OCI-LY7 (cell line): ENCODE data around the gene SYNPO2L. TPM values are rescaled to one million over a fixed set of nuclear protein-coding genes. Genes with fewer than 3 reads are reported as not detected.
"Not testable (repeated sequence)": the region's sequence is repeated elsewhere in the genome, so short reads cannot be mapped to it uniquely, and the experiment has no call there.

Experiments
- BruUV-seq: library from RNA; stranded (reverse); fragments of 400-500 nt; replicated peaks from 2 replicates; lab custom pipeline; 2021; lab: Mats Ljungman, UMichigan
- CTCF ChIA-PET: fragments of 300-600 bp; sonication (Branson Sonifier 250); formaldehyde crosslinking; loops from one replicate; lab custom pipeline; 2022; ENCODE audit warnings: antibody characterized with exemption; ENCODE audit not compliant: unreplicated experiment; lab: Charles Lee
- POLR2A ChIA-PET: fragments of 300-600 bp; sonication (Branson Sonifier 250); formaldehyde crosslinking; loops from one replicate; lab custom pipeline; 2022; ENCODE audit warnings: antibody characterized with exemption; lab: Charles Lee
- DNase-seq: peaks from one replicate; pipeline ENCODE4 v3.0.0-alpha.2; 2015; ENCODE audit warnings: low spot score
- H2AFZ ChIP-seq: fragments of 200-600 bp; sonication (generic), shearing (Covaris generic); 2 replicates; pipeline ENCODE4 v1.6.1; 2014; ENCODE audit warnings: mild to moderate bottlenecking, antibody characterized with exemption, low read length, moderate library complexity
- H3K27ac ChIP-seq: fragments of 200-600 bp; sonication (generic); 2 replicates; pipeline ENCODE4 v1.5.1; 2014; ENCODE audit warnings: mixed run types, low read depth, mild to moderate bottlenecking, moderate library complexity, low read length, inconsistent platforms; ENCODE audit not compliant: poor library complexity, severe bottlenecking
- H3K36me3 ChIP-seq: fragments of 200-600 bp; sonication (generic); 2 replicates; pipeline ENCODE4 v1.6.1; 2014; ENCODE audit warnings: mild to moderate bottlenecking, antibody characterized with exemption, low read length, moderate library complexity, mixed read lengths; ENCODE audit not compliant: insufficient read depth
- H3K4me1 ChIP-seq: fragments of 200-600 bp; sonication (generic); 2 replicates; pipeline ENCODE4 v1.5.1; 2014; ENCODE audit warnings: mild to moderate bottlenecking, low read length; ENCODE audit not compliant: insufficient read depth, poor library complexity, severe bottlenecking
- H3K4me2 ChIP-seq: fragments of 200-600 bp; sonication (generic); 2 replicates; pipeline ENCODE4 v1.6.1; 2014; ENCODE audit warnings: mild to moderate bottlenecking, low read length
- H3K4me3 ChIP-seq: fragments of 200-600 bp; sonication (generic); 2 replicates; pipeline ENCODE4 v1.5.1; 2014; ENCODE audit warnings: mild to moderate bottlenecking, low read depth, low read length; ENCODE audit not compliant: poor library complexity, severe bottlenecking
- H3K79me2 ChIP-seq: fragments of 200-600 bp; sonication (generic); 2 replicates; pipeline ENCODE4 v1.6.1; 2016; ENCODE audit warnings: low read depth, mild to moderate bottlenecking, low read length, moderate library complexity, mixed read lengths; ENCODE audit not compliant: insufficient read depth
- H3K9me2 ChIP-seq: fragments of 200-600 bp; sonication (generic); 2 replicates; pipeline ENCODE4 v1.6.1; 2016; ENCODE audit warnings: mild to moderate bottlenecking, low read length, mixed read lengths; ENCODE audit not compliant: insufficient read depth
- H3K9me3 ChIP-seq: fragments of 200-600 bp; sonication (generic); 2 replicates; pipeline ENCODE4 v1.6.1; 2014; ENCODE audit warnings: mild to moderate bottlenecking, mixed run types, low read length, mixed read lengths
- H4K20me1 ChIP-seq: fragments of 200-600 bp; sonication (generic); 2 replicates; pipeline ENCODE4 v1.6.1; 2014; ENCODE audit warnings: mild to moderate bottlenecking, antibody characterized with exemption, low read length, moderate library complexity, mixed read lengths; ENCODE audit not compliant: insufficient read depth
- intact Hi-C: fragments of 100-400 bp; cut with micrococcal nuclease; formaldehyde crosslinking; loops from one replicate; pipeline ENCODE4 v1.10.0; 2022; ENCODE audit not compliant: unreplicated experiment
- total RNA-seq, 2 experiments: library from RNA; depleted of rRNA in 1 of 2; stranded (reverse); fragments of >200 nt in 1 of 2; shearing (Covaris generic) in 1 of 2; gene quantifications; 2 replicates each; pipeline ENCODE4 v1.2.3, GENCODE V29; 2014 to 2022

SYNPO2L gene
- total RNA-seq, 2 experiments from 2014 or later = not detected

GRCh38 chr10:73690755-73691154, 34.9 kb upstream of the SYNPO2L start:
- H3K79me2 ChIP-seq, BruUV-seq, POLR2A ChIA-PET, CTCF ChIA-PET, H3K4me2 ChIP-seq, H3K4me1 ChIP-seq, H3K4me3 ChIP-seq, intact Hi-C loops, DNase-seq, H3K9me3 ChIP-seq, H3K9me2 ChIP-seq, H3K36me3 ChIP-seq, H3K27ac ChIP-seq, H4K20me1 ChIP-seq, H2AFZ ChIP-seq: not testable (repeated sequence)

GRCh38 chr10:73689596-73689995, 33.8 kb upstream of the SYNPO2L start:
- CTCF ChIA-PET, H3K27ac ChIP-seq, H4K20me1 ChIP-seq, BruUV-seq, H3K79me2 ChIP-seq, H2AFZ ChIP-seq, POLR2A ChIA-PET, DNase-seq, H3K4me2 ChIP-seq, H3K4me1 ChIP-seq, H3K36me3 ChIP-seq, H3K4me3 ChIP-seq, H3K9me3 ChIP-seq, H3K9me2 ChIP-seq, intact Hi-C loops: not testable (repeated sequence)

GRCh38 chr10:73687641-73688040, 31.8 kb upstream of the SYNPO2L start:
- H3K27ac ChIP-seq, POLR2A ChIA-PET, H3K9me2 ChIP-seq, DNase-seq, H3K9me3 ChIP-seq, H3K79me2 ChIP-seq, H3K36me3 ChIP-seq, H2AFZ ChIP-seq, intact Hi-C loops, CTCF ChIA-PET, H3K4me1 ChIP-seq, H3K4me2 ChIP-seq, BruUV-seq, H3K4me3 ChIP-seq, H4K20me1 ChIP-seq: not testable (repeated sequence)

GRCh38 chr10:73674546-73674945, 18.7 kb upstream of the SYNPO2L start:
- CTCF ChIA-PET, H2AFZ ChIP-seq, DNase-seq, H3K9me2 ChIP-seq, H3K4me2 ChIP-seq, H3K27ac ChIP-seq, H3K4me3 ChIP-seq, H3K36me3 ChIP-seq, POLR2A ChIA-PET, H3K79me2 ChIP-seq, H4K20me1 ChIP-seq, H3K9me3 ChIP-seq, intact Hi-C loops, BruUV-seq, H3K4me1 ChIP-seq: not testable (repeated sequence)

- DNase-seq, H4K20me1 ChIP-seq, CTCF ChIA-PET, H3K4me3 ChIP-seq, H3K27ac ChIP-seq, POLR2A ChIA-PET, H3K9me3 ChIP-seq, H2AFZ ChIP-seq, H3K4me1 ChIP-seq, H3K9me2 ChIP-seq, H3K36me3 ChIP-seq, H3K4me2 ChIP-seq, intact Hi-C loops, H3K79me2 ChIP-seq, BruUV-seq: not testable (repeated sequence)
Observed at GRCh38 chr10:73668378-73668777, 12.5 kb upstream of the SYNPO2L start.

GRCh38 chr10:73666153-73666809, 10.5 kb upstream of the SYNPO2L start:
- DNase-seq, H3K9me2 ChIP-seq, H3K4me1 ChIP-seq, H3K9me3 ChIP-seq, POLR2A ChIA-PET, H4K20me1 ChIP-seq, H2AFZ ChIP-seq, CTCF ChIA-PET, H3K4me2 ChIP-seq, H3K36me3 ChIP-seq, H3K4me3 ChIP-seq, H3K79me2 ChIP-seq, BruUV-seq, H3K27ac ChIP-seq, intact Hi-C loops: not testable (repeated sequence)
